SK-N-SH (cell line): ENCODE results near the gene IL16. TPM values are rescaled to one million over a fixed set of nuclear protein-coding genes. Genes with fewer than 3 reads are reported as not detected.

Experiments used
- CTCF ChIA-PET: fragments of 300-600, 350-600 bp; formaldehyde crosslinking; extraction: SDS; loops from one replicate; lab custom pipeline; 2021; lab: Yijun Ruan, JAX
- POLR2A ChIA-PET: fragments of 350-600 bp; sonication (Branson Sonifier 250); formaldehyde crosslinking; extraction: SDS; loops from one replicate; lab custom pipeline; 2020; ENCODE audit warnings: antibody characterized with exemption, inconsistent platforms; lab: Yijun Ruan, JAX
- DNase-seq: peaks from one replicate; pipeline ENCODE4 v3.0.0; 2012
- H2AFZ ChIP-seq: fragments of 200-600 bp; sonication (generic); 2 replicates; pipeline ENCODE4 v1.8.1; 2016; ENCODE audit warnings: antibody characterized with exemption, mild to moderate bottlenecking, low read depth
- H3F3A ChIP-seq: fragments of 200-600 bp; sonication (generic); replicated peaks from 2 replicates; pipeline ENCODE3; 2016; ENCODE audit warnings: antibody characterized with exemption, mild to moderate bottlenecking; ENCODE audit not compliant: insufficient read depth
- H3K27ac ChIP-seq, 2 experiments: fragments of 200-500 bp in 1 of 2; fragments of 200-600 bp in 1 of 2; sonication (Bioruptor generic) in 1 of 2; sonication (generic), shearing (Covaris generic) in 1 of 2; 2 replicates each; pipeline versions ENCODE4 v1.5.1 to v1.6.1; 2014 to 2016; ENCODE audit warnings: low read depth in 2 of 2, inconsistent platforms in 1 of 2, low read length in 1 of 2, mild to moderate bottlenecking in 1 of 2, mixed read lengths in 1 of 2
- H3K27me3 ChIP-seq: fragments of 200-600 bp; sonication (generic), shearing (Covaris generic); 2 replicates; pipeline ENCODE4 v1.6.1; 2016; ENCODE audit warnings: mixed run types; ENCODE audit not compliant: insufficient read depth
- H3K36me3 ChIP-seq, 2 experiments: fragments of 200-500 bp in 1 of 2; fragments of 200-600 bp in 1 of 2; sonication (Bioruptor generic) in 1 of 2; sonication (generic) in 1 of 2; replicated peaks in 1 of 2; 2 replicates each; pipeline versions ENCODE3 to v1.5.1; 2014 to 2016; ENCODE audit warnings: low read length in 1 of 2, mild to moderate bottlenecking in 1 of 2; ENCODE audit not compliant: insufficient read depth in 2 of 2, control insufficient read depth in 1 of 2
- H3K4me1 ChIP-seq, 2 experiments: fragments of 200-500 bp in 1 of 2; fragments of 200-600 bp in 1 of 2; sonication (Bioruptor generic) in 1 of 2; sonication (generic), shearing (Covaris generic) in 1 of 2; 2 replicates each; pipeline versions ENCODE4 v1.5.1 to v1.6.1; 2014 to 2016; ENCODE audit warnings: low read depth in 1 of 2, low read length in 1 of 2, mixed run types in 1 of 2; ENCODE audit not compliant: insufficient read depth in 2 of 2, control insufficient read depth in 1 of 2
- H3K4me2 ChIP-seq: fragments of 200-600 bp; sonication (generic), shearing (Covaris generic); 2 replicates; pipeline ENCODE4 v1.6.1; 2017; ENCODE audit warnings: mixed run types
- H3K4me3 ChIP-seq, 2 experiments: fragments of 200-500 bp in 1 of 2; fragments of 200-600 bp in 1 of 2; sonication (Bioruptor generic) in 1 of 2; sonication (generic), shearing (Covaris generic) in 1 of 2; 2 replicates each; pipeline versions ENCODE4 v1.5.1 to v1.8.1; 2014 to 2016; ENCODE audit warnings: low read depth in 2 of 2, inconsistent platforms in 1 of 2, low read length in 1 of 2, mild to moderate bottlenecking in 1 of 2, mixed read lengths in 1 of 2, moderate library complexity in 1 of 2
- H3K79me2 ChIP-seq: fragments of 200-600 bp; sonication (generic); 2 replicates; pipeline ENCODE4 v1.8.1; 2017; ENCODE audit warnings: mild to moderate bottlenecking; ENCODE audit not compliant: insufficient read depth
- H3K9ac ChIP-seq: fragments of 200-600 bp; sonication (generic); 2 replicates; pipeline ENCODE4 v1.6.1; 2017; ENCODE audit warnings: mixed run types
- H3K9me2 ChIP-seq: fragments of 200-600 bp; sonication (generic); 2 replicates; pipeline ENCODE4 v1.6.1; 2017; ENCODE audit warnings: mixed run types
- H3K9me3 ChIP-seq: fragments of 200-600 bp; sonication (generic); 2 replicates; pipeline ENCODE4 v1.6.1; 2017; ENCODE audit warnings: mixed run types, mild to moderate bottlenecking, moderate library complexity
- H4K20me1 ChIP-seq: fragments of 200-600 bp; sonication (generic); 2 replicates; pipeline ENCODE4 v1.6.1; 2017; ENCODE audit warnings: mild to moderate bottlenecking, mixed run types; ENCODE audit not compliant: insufficient read depth
- ELF1 ChIP-seq: IDR thresholded peaks from 2 replicates; pipeline ENCODE4 v1.4.0; 2012
- EP300 ChIP-seq, 2 experiments: IDR thresholded peaks; 2 replicates each; pipeline versions ENCODE4 v1.4.0 to v1.6.1; 2012; ENCODE audit warnings: borderline replicate concordance in 1 of 2, low read depth in 1 of 2, low read length in 1 of 2
- GABPA ChIP-seq: IDR thresholded peaks from 2 replicates; pipeline ENCODE4 v1.4.0; 2012; ENCODE audit warnings: low read depth, mild to moderate bottlenecking
- MXI1 ChIP-seq: IDR thresholded peaks from 2 replicates; pipeline ENCODE4 v1.6.1; 2012; ENCODE audit warnings: mild to moderate bottlenecking, low read depth, low read length, improper control_type of control experiment
- POLR2AphosphoS5 ChIP-seq: IDR thresholded peaks from 2 replicates; pipeline ENCODE4 v1.6.1; 2012; ENCODE audit warnings: low read depth, low read length
- RCOR1 ChIP-seq: fragments of 150-350 bp; IDR thresholded peaks from 2 replicates; pipeline ENCODE4 v1.6.1; 2017; ENCODE audit warnings: antibody characterized with exemption, low read length
- SMC3 ChIP-seq: IDR thresholded peaks from 2 replicates; pipeline ENCODE4 v1.6.1; 2012; ENCODE audit warnings: low read depth, low read length, improper control_type of control experiment
- TAF1 ChIP-seq: IDR thresholded peaks from 2 replicates; pipeline ENCODE4 v1.6.1; 2012; ENCODE audit warnings: low read depth, mild to moderate bottlenecking, low read length, moderate library complexity, borderline replicate concordance
- WGBS: methylation state at CpG from one replicate; pipeline ENCODE4 v1.1.6; 2017; ENCODE audit warnings: low lambda C conversion rate; 5-methylcytosine and 5-hydroxymethylcytosine counted together
- polyA plus RNA-seq, 3 experiments: library from polyadenylated mRNA; depleted of rRNA; stranded (reverse); fragments of >200 nt; gene quantifications; 2 replicates each; pipeline ENCODE4 v1.2.3, GENCODE V29; 2012
- TF ChIP-seq, protein P1 (sequence below): IDR thresholded peaks from 2 replicates; pipeline ENCODE4 v1.6.1; 2012; ENCODE audit warnings: mild to moderate bottlenecking, low read depth, low read length, moderate library complexity
- TF ChIP-seq, protein P2 (sequence below): IDR thresholded peaks from 2 replicates; pipeline ENCODE4 v1.4.0; 2012; ENCODE audit warnings: low read depth, borderline replicate concordance
- TF ChIP-seq, protein P3 (sequence below): IDR thresholded peaks from 2 replicates; pipeline ENCODE4 v1.4.0; 2012; ENCODE audit warnings: low read depth, borderline replicate concordance

IL16 gene
- polyA plus RNA-seq, 1 of the 3 experiments (the other 2 are of a cell fraction), result not detected

DNA sequence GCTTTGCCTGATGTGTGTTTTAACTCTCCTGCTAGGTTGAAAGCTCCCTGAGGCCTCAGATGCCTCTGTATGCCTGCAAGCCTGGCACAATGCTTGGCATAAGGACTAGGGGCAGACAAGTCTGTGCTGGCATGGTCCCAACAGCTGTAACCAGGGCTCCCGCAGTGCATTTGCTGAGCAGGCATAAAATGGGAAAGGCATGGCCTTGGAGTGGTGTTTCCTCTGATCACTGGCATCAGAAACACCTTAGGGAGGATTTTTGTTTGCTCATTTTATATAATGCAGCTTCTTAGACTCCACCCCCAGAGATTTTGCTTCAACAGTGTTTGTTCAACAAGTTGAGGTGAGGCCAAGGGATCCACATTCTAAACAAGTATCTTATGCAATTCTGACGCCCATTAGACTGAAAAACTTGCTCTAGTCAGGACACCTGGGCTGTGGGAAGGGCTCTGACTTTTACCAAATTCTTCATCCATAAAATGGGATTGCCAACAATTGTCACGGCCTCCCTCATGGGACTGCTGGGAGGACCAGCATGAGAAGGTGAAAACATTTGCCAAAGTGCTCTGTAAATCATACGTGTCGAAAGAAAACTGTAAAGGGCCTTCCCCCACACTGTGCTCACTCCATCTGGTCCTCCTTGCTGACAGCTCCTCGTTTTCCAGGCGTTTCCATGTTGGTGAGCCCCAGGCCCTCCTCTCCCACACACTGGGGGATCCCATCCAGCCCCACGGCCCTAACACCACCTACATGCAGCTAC lies 84.2 kb downstream of the IL16 start:
- no peaks in the 10 kb centered on the region for H3K4me1 ChIP-seq
- 35% methylated on average over 8 of the region's 8 CpGs for WGBS
- H3K27ac ChIP-seq, result no peak overlapping the region
- no peak overlapping the region for H3K4me3 ChIP-seq
- no peaks in the 10 kb centered on the region for H3K36me3 ChIP-seq
- no peak overlapping the region for H3K4me2 ChIP-seq
- no peaks in the 10 kb centered on the region for H3K79me2 ChIP-seq
- TF ChIP-seq MXI1 (no peak), GABPA (no peak), TAF1 (no peak), POLR2AphosphoS5 (no peak), EP300 (IDR thresholded peaks at IDR 0.05; ENCODE audit: borderline replicate concordance in 1 of 2, low read depth in 1 of 2, low read length in 1 of 2) (no peak), ELF1 (no peak), SMC3 (no peak), RCOR1 (no peak)
- TF ChIP-seq, protein P1, sequence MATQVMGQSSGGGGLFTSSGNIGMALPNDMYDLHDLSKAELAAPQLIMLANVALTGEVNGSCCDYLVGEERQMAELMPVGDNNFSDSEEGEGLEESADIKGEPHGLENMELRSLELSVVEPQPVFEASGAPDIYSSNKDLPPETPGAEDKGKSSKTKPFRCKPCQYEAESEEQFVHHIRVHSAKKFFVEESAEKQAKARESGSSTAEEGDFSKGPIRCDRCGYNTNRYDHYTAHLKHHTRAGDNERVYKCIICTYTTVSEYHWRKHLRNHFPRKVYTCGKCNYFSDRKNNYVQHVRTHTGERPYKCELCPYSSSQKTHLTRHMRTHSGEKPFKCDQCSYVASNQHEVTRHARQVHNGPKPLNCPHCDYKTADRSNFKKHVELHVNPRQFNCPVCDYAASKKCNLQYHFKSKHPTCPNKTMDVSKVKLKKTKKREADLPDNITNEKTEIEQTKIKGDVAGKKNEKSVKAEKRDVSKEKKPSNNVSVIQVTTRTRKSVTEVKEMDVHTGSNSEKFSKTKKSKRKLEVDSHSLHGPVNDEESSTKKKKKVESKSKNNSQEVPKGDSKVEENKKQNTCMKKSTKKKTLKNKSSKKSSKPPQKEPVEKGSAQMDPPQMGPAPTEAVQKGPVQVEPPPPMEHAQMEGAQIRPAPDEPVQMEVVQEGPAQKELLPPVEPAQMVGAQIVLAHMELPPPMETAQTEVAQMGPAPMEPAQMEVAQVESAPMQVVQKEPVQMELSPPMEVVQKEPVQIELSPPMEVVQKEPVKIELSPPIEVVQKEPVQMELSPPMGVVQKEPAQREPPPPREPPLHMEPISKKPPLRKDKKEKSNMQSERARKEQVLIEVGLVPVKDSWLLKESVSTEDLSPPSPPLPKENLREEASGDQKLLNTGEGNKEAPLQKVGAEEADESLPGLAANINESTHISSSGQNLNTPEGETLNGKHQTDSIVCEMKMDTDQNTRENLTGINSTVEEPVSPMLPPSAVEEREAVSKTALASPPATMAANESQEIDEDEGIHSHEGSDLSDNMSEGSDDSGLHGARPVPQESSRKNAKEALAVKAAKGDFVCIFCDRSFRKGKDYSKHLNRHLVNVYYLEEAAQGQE, result no peak
- TF ChIP-seq, protein P2, sequence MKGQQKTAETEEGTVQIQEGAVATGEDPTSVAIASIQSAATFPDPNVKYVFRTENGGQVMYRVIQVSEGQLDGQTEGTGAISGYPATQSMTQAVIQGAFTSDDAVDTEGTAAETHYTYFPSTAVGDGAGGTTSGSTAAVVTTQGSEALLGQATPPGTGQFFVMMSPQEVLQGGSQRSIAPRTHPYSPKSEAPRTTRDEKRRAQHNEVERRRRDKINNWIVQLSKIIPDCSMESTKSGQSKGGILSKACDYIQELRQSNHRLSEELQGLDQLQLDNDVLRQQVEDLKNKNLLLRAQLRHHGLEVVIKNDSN, result no peak
- TF ChIP-seq, protein P3, sequence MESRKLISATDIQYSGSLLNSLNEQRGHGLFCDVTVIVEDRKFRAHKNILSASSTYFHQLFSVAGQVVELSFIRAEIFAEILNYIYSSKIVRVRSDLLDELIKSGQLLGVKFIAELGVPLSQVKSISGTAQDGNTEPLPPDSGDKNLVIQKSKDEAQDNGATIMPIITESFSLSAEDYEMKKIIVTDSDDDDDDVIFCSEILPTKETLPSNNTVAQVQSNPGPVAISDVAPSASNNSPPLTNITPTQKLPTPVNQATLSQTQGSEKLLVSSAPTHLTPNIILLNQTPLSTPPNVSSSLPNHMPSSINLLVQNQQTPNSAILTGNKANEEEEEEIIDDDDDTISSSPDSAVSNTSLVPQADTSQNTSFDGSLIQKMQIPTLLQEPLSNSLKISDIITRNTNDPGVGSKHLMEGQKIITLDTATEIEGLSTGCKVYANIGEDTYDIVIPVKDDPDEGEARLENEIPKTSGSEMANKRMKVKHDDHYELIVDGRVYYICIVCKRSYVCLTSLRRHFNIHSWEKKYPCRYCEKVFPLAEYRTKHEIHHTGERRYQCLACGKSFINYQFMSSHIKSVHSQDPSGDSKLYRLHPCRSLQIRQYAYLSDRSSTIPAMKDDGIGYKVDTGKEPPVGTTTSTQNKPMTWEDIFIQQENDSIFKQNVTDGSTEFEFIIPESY, result no peak
- H3K9me2 ChIP-seq, result no peaks in the 10 kb centered on the region
- 0 out of 2 replicates have a peak, but pooled peaks cover 11% of the 10 kb centered on the region for H3K9me3 ChIP-seq
- ChIA-PET POLR2A (no interaction called here), CTCF (interaction anchor here (0.9 to 7.2 kb wide), 5 partner anchors 9 to 130 kb away, joined by 3 to 57 read pairs (median 4); no protein-coding TSS in a partner anchor)
- no peaks in the 10 kb centered on the region for H4K20me1 ChIP-seq
- DNase-seq, result no peak
- peaks cover 31% of the 10 kb centered on the region for H3K27me3 ChIP-seq
- H3F3A ChIP-seq, result no peaks in the 10 kb centered on the region
- H2AFZ ChIP-seq, result no peak overlapping the region
- no peak overlapping the region for H3K9ac ChIP-seq
